ENCODE measurements around the gene TSPAN1. TPM values are rescaled to one million over a fixed set of nuclear protein-coding genes. Genes with fewer than 3 reads are reported as not detected.

The TSPAN1 gene
- total RNA-seq, 1 experiment from 2014 or later, result not detected

- Histone ChIP-seq H3K4me2 (ENCODE audit: low read depth, low read length, poor library complexity, severe bottlenecking) (peak overlapping the region; percentile 43), H3K27me3 (ENCODE audit: low read length) (no peaks in the 10 kb centered on the region), H3K4me3 (ENCODE audit: low read length) (peak overlapping the region; percentile 22; the same call in 1 of the 2 replicates), H3K4me1 (ENCODE audit: low read length) (peaks cover 22% of the 10 kb centered on the region), H3K9me3 (ENCODE audit: low read length) (no peaks in the 10 kb centered on the region), H2AFZ (ENCODE audit: low read length) (peak overlapping the region; percentile 47; the same call in 1 of the 2 replicates), H3K9ac (ENCODE audit: low read length) (peak overlapping the region; percentile 30), H3K79me2 (ENCODE audit: low read length) (no peaks in the 10 kb centered on the region), H4K20me1 (ENCODE audit: insufficient read depth, low read depth, low read length) (no peaks in the 10 kb centered on the region), H3K9me2 (replicated peaks; ENCODE audit: insufficient read depth, low read length) (no peaks in the 10 kb centered on the region), H3K36me3 (ENCODE audit: insufficient read depth, low read length) (no peaks in the 10 kb centered on the region), H3K27ac (ENCODE audit: low read length) (no peak overlapping the region)
- peak; percentile 87 for DNase-seq
These were observed 4.5 kb downstream of the TSPAN1 start for GRCh38 chr1:46179138-46180081.

DNA sequence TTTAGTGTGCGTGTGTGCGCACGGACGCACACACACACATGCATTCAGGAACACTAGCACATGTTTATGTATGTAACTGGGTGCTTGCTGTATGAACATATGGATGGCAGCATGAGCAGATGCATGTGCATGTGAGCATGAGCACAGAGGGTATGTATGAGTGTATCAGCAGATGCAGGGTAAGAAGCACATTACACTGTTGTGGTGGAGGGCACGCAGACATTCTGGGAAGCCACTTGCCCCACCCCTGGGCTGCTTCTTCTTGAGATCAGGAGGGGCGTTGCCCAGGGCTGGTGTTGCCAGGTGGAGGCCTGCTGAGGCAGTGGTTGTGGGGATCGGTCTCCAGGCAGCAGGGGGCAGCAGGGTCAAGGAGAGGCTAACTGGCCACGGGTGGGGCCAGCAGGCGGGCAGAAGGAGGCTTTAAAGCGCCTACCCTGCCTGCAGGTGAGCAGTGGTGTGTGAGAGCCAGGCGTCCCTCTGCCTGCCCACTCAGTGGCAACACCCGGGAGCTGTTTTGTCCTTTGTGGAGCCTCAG, 5.3 kb downstream of the TSPAN1 start:
- Histone ChIP-seq H3K4me2 (ENCODE audit: low read depth, low read length, poor library complexity, severe bottlenecking) (no peak overlapping the region), H3K4me1 (ENCODE audit: low read length) (peaks cover 22% of the 10 kb centered on the region)

GRCh38 chr1:46181343-46182260, 6.7 kb downstream of the TSPAN1 start:
- Histone ChIP-seq H3K79me2 (ENCODE audit: low read length) (no peaks in the 10 kb centered on the region), H3K9ac (ENCODE audit: low read length) (no peak overlapping the region), H2AFZ (ENCODE audit: low read length) (no peak overlapping the region)

More for the DNA sequence above, 5.3 kb downstream of the TSPAN1 start:
- no peaks in the 10 kb centered on the region for H4K20me1 ChIP-seq (ENCODE audit: insufficient read depth, low read depth, low read length)
- H3K36me3 ChIP-seq (ENCODE audit: insufficient read depth, low read length), result no peaks in the 10 kb centered on the region
- H2AFZ ChIP-seq (ENCODE audit: low read length), result no peak overlapping the region
- no peak overlapping the region for H3K4me3 ChIP-seq (ENCODE audit: low read length)
- no peaks in the 10 kb centered on the region for H3K9me2 ChIP-seq (replicated peaks; ENCODE audit: insufficient read depth, low read length)
- H3K9ac ChIP-seq (ENCODE audit: low read length), result no peak overlapping the region
- no peaks in the 10 kb centered on the region for H3K79me2 ChIP-seq (ENCODE audit: low read length)
- no peaks in the 10 kb centered on the region for H3K9me3 ChIP-seq (ENCODE audit: low read length)
- peak; percentile 66 for DNase-seq
- no peak overlapping the region for H3K27ac ChIP-seq (ENCODE audit: low read length)
- H3K27me3 ChIP-seq (ENCODE audit: low read length), result no peaks in the 10 kb centered on the region

DNA sequence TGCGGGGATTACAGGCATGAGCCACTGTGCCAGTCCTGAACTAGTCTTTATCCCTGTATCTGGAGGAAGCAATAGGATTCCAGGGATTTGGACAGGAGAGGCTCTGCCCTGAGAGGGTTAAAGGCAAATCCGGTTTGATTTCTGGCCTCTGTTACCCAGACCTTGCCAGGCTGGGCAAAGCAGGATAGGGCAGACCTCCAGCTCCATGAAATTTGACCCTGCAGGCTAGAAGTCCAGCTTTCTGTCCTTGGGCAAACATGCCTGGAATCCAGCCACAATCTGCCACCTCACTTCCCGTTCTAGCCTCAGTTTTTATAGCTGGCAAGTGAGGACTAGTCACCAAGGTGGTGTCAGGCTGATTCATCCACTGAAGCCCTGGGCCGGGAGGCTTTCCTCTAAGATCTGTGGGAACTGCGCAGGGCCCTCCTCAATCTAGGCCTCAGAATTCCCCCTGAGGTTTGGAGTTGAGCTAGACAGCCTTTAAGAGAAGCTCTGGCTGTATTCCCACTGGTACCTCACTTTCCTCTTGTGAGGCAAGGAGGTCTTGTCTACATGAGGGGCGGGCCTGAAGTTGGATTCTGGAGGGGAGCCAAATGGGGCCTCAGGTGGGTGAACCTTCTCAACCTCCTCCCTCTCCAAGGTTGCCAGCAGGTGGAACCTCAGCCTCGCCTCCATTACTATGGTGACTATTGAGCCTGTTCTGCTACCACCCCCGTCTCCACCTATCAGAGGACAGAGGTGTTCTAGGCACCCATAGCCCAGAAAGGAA, 8.4 kb downstream of the TSPAN1 start:
- Histone ChIP-seq H3K9ac (ENCODE audit: low read length) (no peak overlapping the region), H3K4me3 (ENCODE audit: low read length) (no peak overlapping the region), H3K9me3 (ENCODE audit: low read length) (no peaks in the 10 kb centered on the region), H4K20me1 (ENCODE audit: insufficient read depth, low read depth, low read length) (no peaks in the 10 kb centered on the region), H3K9me2 (replicated peaks; ENCODE audit: insufficient read depth, low read length) (no peaks in the 10 kb centered on the region), H3K4me2 (ENCODE audit: low read depth, low read length, poor library complexity, severe bottlenecking) (no peak overlapping the region), H3K27ac (ENCODE audit: low read length) (no peak overlapping the region), H3K36me3 (ENCODE audit: insufficient read depth, low read length) (no peaks in the 10 kb centered on the region), H3K4me1 (ENCODE audit: low read length) (peaks cover 14% of the 10 kb centered on the region), H3K27me3 (ENCODE audit: low read length) (no peaks in the 10 kb centered on the region), H2AFZ (ENCODE audit: low read length) (no peak overlapping the region), H3K79me2 (ENCODE audit: low read length) (no peaks in the 10 kb centered on the region)
- no peak for DNase-seq

More at GRCh38 chr1:46181343-46182260, 6.7 kb downstream of the TSPAN1 start:
- H4K20me1 ChIP-seq (ENCODE audit: insufficient read depth, low read depth, low read length), result no peaks in the 10 kb centered on the region
- H3K4me2 ChIP-seq (ENCODE audit: low read depth, low read length, poor library complexity, severe bottlenecking), result no peak overlapping the region
- no peaks in the 10 kb centered on the region for H3K9me3 ChIP-seq (ENCODE audit: low read length)
- H3K4me1 ChIP-seq (ENCODE audit: low read length), result peaks cover 16% of the 10 kb centered on the region
- no peaks in the 10 kb centered on the region for H3K9me2 ChIP-seq (replicated peaks; ENCODE audit: insufficient read depth, low read length)
- H3K4me3 ChIP-seq (ENCODE audit: low read length), result no peak overlapping the region
- DNase-seq, result no peak
- no peaks in the 10 kb centered on the region for H3K36me3 ChIP-seq (ENCODE audit: insufficient read depth, low read length)
- H3K27ac ChIP-seq (ENCODE audit: low read length), result no peak overlapping the region
- H3K27me3 ChIP-seq (ENCODE audit: low read length), result no peaks in the 10 kb centered on the region

DNA sequence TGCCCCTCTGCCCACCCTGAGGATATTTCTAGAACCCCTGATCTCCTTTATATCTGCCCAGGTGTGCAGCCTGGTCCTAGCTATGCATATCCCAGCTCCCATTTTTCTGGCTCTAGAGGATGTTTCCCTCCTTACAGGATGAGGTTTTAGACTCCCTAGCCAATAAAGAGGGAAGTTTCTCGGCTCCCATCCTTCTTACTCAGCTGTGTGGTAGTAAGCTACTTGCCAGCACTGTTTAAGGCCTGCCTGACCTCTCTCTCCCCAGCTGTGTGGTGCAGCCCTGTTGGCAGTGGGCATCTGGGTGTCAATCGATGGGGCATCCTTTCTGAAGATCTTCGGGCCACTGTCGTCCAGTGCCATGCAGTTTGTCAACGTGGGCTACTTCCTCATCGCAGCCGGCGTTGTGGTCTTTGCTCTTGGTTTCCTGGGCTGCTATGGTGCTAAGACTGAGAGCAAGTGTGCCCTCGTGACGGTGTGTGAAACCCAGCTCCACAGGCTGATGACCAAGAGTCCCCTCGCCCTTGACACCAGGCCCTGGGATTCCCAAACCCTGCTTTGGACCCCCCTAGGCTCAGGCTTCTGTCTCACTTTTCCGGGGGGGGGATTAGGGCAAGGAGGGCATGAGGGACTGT, 9.2 kb downstream of the TSPAN1 start:
- Histone ChIP-seq H3K9me2 (replicated peaks; ENCODE audit: insufficient read depth, low read length) (no peaks in the 10 kb centered on the region), H3K27ac (ENCODE audit: low read length) (no peak overlapping the region), H3K4me2 (ENCODE audit: low read depth, low read length, poor library complexity, severe bottlenecking) (no peak overlapping the region), H3K4me1 (ENCODE audit: low read length) (peaks cover 8% of the 10 kb centered on the region), H3K27me3 (ENCODE audit: low read length) (no peaks in the 10 kb centered on the region), H3K9me3 (ENCODE audit: low read length) (no peaks in the 10 kb centered on the region), H4K20me1 (ENCODE audit: insufficient read depth, low read depth, low read length) (no peaks in the 10 kb centered on the region), H3K79me2 (ENCODE audit: low read length) (no peaks in the 10 kb centered on the region), H3K36me3 (ENCODE audit: insufficient read depth, low read length) (no peaks in the 10 kb centered on the region), H3K9ac (ENCODE audit: low read length) (no peak overlapping the region), H2AFZ (ENCODE audit: low read length) (no peak overlapping the region), H3K4me3 (ENCODE audit: low read length) (no peak overlapping the region)
- no peak for DNase-seq

DNA sequence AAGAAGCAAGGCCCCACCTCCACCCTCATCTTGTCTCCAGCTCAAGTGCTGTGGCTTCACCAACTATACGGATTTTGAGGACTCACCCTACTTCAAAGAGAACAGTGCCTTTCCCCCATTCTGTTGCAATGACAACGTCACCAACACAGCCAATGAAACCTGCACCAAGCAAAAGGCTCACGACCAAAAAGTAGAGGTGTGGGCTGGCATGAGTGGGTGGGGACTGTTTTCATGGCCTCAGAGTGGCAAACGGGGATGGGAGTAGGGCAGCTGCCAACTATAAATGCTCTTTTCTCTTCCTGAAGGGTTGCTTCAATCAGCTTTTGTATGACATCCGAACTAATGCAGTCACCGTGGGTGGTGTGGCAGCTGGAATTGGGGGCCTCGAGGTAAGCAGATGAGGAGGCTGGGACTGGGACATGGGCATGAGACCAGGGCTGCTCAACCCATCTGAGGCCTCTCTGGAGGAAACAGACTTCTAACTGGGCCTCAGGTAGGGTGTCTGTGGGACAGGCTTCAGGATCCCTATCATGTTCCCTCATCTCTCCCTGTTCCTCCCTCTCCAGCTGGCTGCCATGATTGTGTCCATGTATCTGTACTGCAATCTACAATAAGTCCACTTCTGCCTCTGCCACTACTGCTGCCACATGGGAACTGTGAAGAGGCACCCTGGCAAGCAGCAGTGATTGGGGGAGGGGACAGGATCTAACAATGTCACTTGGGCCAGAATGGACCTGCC, 10.2 kb downstream of the TSPAN1 start:
- peaks cover 5% of the 10 kb centered on the region; the same call in 1 of the 2 replicates for H3K4me1 ChIP-seq (ENCODE audit: low read length)
- no peaks in the 10 kb centered on the region for H3K27me3 ChIP-seq (ENCODE audit: low read length)
- no peak overlapping the region for H3K4me2 ChIP-seq (ENCODE audit: low read depth, low read length, poor library complexity, severe bottlenecking)
- no peak overlapping the region for H3K27ac ChIP-seq (ENCODE audit: low read length)
- no peak overlapping the region for H3K4me3 ChIP-seq (ENCODE audit: low read length)
- no peaks in the 10 kb centered on the region for H3K9me3 ChIP-seq (ENCODE audit: low read length)
- H3K36me3 ChIP-seq (ENCODE audit: insufficient read depth, low read length), result no peaks in the 10 kb centered on the region
- H4K20me1 ChIP-seq (ENCODE audit: insufficient read depth, low read depth, low read length), result no peaks in the 10 kb centered on the region
- H2AFZ ChIP-seq (ENCODE audit: low read length), result no peak overlapping the region
- no peak for DNase-seq
- H3K9ac ChIP-seq (ENCODE audit: low read length), result no peak overlapping the region
- no peaks in the 10 kb centered on the region for H3K79me2 ChIP-seq (ENCODE audit: low read length)
- H3K9me2 ChIP-seq (replicated peaks; ENCODE audit: insufficient read depth, low read length), result no peaks in the 10 kb centered on the region

GRCh38 chr1:46186076-46186475, 11.2 kb downstream of the TSPAN1 start:
- no peaks in the 10 kb centered on the region for H3K9me2 ChIP-seq (replicated peaks; ENCODE audit: insufficient read depth, low read length)
- H2AFZ ChIP-seq (ENCODE audit: low read length), result no peak overlapping the region
- no peak overlapping the region for H3K4me2 ChIP-seq (ENCODE audit: low read depth, low read length, poor library complexity, severe bottlenecking)
- DNase-seq, result no peak
- H3K4me3 ChIP-seq (ENCODE audit: low read length), result no peak overlapping the region
- H3K79me2 ChIP-seq (ENCODE audit: low read length), result no peaks in the 10 kb centered on the region
- no peaks in the 10 kb centered on the region for H3K27me3 ChIP-seq (ENCODE audit: low read length)
- H3K4me1 ChIP-seq (ENCODE audit: low read length), result peaks cover 5% of the 10 kb centered on the region; the same call in 1 of the 2 replicates
- H4K20me1 ChIP-seq (ENCODE audit: insufficient read depth, low read depth, low read length), result no peaks in the 10 kb centered on the region
- H3K27ac ChIP-seq (ENCODE audit: low read length), result no peak overlapping the region
- H3K36me3 ChIP-seq (ENCODE audit: insufficient read depth, low read length), result no peaks in the 10 kb centered on the region
- no peak overlapping the region for H3K9ac ChIP-seq (ENCODE audit: low read length)
- no peaks in the 10 kb centered on the region for H3K9me3 ChIP-seq (ENCODE audit: low read length)
